ENCODE data around the gene ARHGAP12.

ARHGAP12 gene

GRCh38 chr10:31792745-31793144 lies 135.9 kb downstream of the ARHGAP12 start:
- H3K27ac ChIP-seq = no peak overlapping the region
- TF ChIP-seq ZFX (IDR thresholded peaks at IDR 0.05; ENCODE audit: borderline replicate concordance) (no peak), CTCF (IDR thresholded peaks at IDR 0.05) (no peak)

GRCh38 chr10:31789555-31789954 lies 139.1 kb downstream of the ARHGAP12 start:
- no peak for TF ChIP-seq ZFX (IDR thresholded peaks at IDR 0.05; ENCODE audit: borderline replicate concordance)
- no peak for TF ChIP-seq CTCF (IDR thresholded peaks at IDR 0.05)
- H3K27ac ChIP-seq = no peak overlapping the region

- H3K27ac ChIP-seq = no peak overlapping the region
- TF ChIP-seq CTCF (IDR thresholded peaks at IDR 0.05) = no peak
- no peak for TF ChIP-seq ZFX (IDR thresholded peaks at IDR 0.05; ENCODE audit: borderline replicate concordance)
Measured at GRCh38 chr10:31782701-31783100, 145.9 kb downstream of the ARHGAP12 start.

- TF ChIP-seq CTCF (IDR thresholded peaks at IDR 0.05) = no peak
- TF ChIP-seq ZFX (IDR thresholded peaks at IDR 0.05; ENCODE audit: borderline replicate concordance) = no peak
- no peak overlapping the region for H3K27ac ChIP-seq
Measured at GRCh38 chr10:31780717-31781116, 147.9 kb downstream of the ARHGAP12 start.

- TF ChIP-seq CTCF (IDR thresholded peaks at IDR 0.05) (no peak), ZFX (IDR thresholded peaks at IDR 0.05; ENCODE audit: borderline replicate concordance) (no peak)
- no peak overlapping the region for H3K27ac ChIP-seq
Measured at GRCh38 chr10:31778627-31779026, 150.0 kb downstream of the ARHGAP12 start.

GRCh38 chr10:31776159-31776558 lies 152.5 kb downstream of the ARHGAP12 start:
- no peak for TF ChIP-seq CTCF (IDR thresholded peaks at IDR 0.05)
- TF ChIP-seq ZFX (IDR thresholded peaks at IDR 0.05; ENCODE audit: borderline replicate concordance) = no peak
- H3K27ac ChIP-seq = no peak overlapping the region

GRCh38 chr10:31774928-31775650 lies 153.5 kb downstream of the ARHGAP12 start:
- H3K27ac ChIP-seq = no peak overlapping the region
- TF ChIP-seq CTCF (IDR thresholded peaks at IDR 0.05) (no peak), ZFX (IDR thresholded peaks at IDR 0.05; ENCODE audit: borderline replicate concordance) (no peak)
